ENCODE measurements around the gene MAML3.

DNA sequence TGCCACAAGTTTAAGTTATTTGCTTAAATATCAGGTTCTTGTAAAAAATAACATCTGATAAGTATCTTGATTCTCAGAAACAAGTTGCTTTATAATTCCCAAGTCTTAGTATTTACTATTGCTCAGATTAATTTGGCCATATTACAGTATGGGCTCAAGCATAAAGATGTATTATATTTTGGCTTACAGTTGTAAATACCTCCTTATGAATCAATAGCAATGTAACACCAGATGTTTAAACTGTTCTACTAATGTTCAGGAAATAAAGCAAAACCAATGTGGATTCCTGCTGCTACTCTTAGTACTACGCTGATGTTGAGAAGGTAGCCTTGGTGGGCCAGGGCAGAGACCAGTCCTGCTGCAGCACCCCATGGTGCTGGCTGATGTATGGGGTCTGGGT, 385.6 kb downstream of the MAML3 start:
- TF ChIP-seq, protein P1, sequence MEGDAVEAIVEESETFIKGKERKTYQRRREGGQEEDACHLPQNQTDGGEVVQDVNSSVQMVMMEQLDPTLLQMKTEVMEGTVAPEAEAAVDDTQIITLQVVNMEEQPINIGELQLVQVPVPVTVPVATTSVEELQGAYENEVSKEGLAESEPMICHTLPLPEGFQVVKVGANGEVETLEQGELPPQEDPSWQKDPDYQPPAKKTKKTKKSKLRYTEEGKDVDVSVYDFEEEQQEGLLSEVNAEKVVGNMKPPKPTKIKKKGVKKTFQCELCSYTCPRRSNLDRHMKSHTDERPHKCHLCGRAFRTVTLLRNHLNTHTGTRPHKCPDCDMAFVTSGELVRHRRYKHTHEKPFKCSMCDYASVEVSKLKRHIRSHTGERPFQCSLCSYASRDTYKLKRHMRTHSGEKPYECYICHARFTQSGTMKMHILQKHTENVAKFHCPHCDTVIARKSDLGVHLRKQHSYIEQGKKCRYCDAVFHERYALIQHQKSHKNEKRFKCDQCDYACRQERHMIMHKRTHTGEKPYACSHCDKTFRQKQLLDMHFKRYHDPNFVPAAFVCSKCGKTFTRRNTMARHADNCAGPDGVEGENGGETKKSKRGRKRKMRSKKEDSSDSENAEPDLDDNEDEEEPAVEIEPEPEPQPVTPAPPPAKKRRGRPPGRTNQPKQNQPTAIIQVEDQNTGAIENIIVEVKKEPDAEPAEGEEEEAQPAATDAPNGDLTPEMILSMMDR (IDR thresholded peaks at IDR 0.05) = no peak
- TF ChIP-seq POLR2A (IDR thresholded peaks at IDR 0.05) (no peak), EP300 (IDR thresholded peaks at IDR 0.05) (no peak), POLR2AphosphoS5 (IDR thresholded peaks at IDR 0.05) (no peak)

Data from suprapubic skin (tissue), 4 donors.